ENCODE measurements around the gene USP30.

USP30 gene

DNA sequence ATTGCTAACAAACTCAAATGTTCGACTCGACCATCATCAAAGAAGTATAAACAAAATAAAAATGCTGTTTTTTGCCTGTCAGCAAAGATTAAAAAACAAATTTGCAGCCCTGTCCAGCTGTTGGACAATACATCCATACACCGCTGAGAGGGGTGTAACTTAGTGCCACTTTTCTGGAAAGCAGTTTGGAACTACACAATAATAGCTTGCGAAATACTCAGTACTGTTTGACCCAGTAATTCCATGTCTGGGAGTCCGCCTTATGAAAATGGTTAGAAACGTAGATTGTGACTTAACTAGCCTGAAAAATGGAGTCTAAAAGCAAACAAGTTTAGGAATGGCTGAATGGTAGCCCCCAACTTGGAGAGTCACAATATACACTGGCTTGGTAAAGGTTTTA lies 6.4 kb downstream of the USP30 start:
- no peaks in the 10 kb centered on the region for H3K27me3 ChIP-seq
- H3K9me3 ChIP-seq: no peaks in the 10 kb centered on the region
- TF ChIP-seq, protein P1, sequence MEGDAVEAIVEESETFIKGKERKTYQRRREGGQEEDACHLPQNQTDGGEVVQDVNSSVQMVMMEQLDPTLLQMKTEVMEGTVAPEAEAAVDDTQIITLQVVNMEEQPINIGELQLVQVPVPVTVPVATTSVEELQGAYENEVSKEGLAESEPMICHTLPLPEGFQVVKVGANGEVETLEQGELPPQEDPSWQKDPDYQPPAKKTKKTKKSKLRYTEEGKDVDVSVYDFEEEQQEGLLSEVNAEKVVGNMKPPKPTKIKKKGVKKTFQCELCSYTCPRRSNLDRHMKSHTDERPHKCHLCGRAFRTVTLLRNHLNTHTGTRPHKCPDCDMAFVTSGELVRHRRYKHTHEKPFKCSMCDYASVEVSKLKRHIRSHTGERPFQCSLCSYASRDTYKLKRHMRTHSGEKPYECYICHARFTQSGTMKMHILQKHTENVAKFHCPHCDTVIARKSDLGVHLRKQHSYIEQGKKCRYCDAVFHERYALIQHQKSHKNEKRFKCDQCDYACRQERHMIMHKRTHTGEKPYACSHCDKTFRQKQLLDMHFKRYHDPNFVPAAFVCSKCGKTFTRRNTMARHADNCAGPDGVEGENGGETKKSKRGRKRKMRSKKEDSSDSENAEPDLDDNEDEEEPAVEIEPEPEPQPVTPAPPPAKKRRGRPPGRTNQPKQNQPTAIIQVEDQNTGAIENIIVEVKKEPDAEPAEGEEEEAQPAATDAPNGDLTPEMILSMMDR (IDR thresholded peaks at IDR 0.05; ENCODE audit: low read depth, low read length): no peak
- H3K4me1 ChIP-seq: no peaks in the 10 kb centered on the region
- no peak for DNase-seq
- no peak overlapping the region for H3K4me3 ChIP-seq (ENCODE audit: low read depth, low read length)
- H3K36me3 ChIP-seq: 0 out of 2 replicates have a peak, but pooled peaks cover 3% of the 10 kb centered on the region

DNA sequence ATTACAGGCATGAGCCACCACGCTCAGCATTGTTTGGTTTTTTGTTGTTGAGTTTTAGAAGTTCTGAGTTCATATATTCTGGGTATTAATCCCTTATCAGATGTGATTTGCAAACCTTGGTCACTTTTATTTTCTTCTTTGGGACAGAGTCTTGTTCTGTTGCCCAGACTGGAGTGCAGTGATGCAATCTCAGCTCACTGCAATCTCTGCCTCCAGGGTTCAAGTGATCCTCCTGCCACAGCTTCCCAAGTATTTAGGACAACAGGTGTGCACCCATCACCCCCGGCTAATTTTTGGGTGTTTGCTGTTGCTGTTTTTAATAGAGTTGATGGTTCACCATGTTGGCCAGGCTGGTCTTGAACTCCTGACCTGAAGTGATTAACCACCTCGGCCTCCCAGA lies 11.8 kb downstream of the USP30 start:
- H3K4me3 ChIP-seq (ENCODE audit: low read depth, low read length): no peak overlapping the region
- H3K4me1 ChIP-seq: no peaks in the 10 kb centered on the region

DNA sequence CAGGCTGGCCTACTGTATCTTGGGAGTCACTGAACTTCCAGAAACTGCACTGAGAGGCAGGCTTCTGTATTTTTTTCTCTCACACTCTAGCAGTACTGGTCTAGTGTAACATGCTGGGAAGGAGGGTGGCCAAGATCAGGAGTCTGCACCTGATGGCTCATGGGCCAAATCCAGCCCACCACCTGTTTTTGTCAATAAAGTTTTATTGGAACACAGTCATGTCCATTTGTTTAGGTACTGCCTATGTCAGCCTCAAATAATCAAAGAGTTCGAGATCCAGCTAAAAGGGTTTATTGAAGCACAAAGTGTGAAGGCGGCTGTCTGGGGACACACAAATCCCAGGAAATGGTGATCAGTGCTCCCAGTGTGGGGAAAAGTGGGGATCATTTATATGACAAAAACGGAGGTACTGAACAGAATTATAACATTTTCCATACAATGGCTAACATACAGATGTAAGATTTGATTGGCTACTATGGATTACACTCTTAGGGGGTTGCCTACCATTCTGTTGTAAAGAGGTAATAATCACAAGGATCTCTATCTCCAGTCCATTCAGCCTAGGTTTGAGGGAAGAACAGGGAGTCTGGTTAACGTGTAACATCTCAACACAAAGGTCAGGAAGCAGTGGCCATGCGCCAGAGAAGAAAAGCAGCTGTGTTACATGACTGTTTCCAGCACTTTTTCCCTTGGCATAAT lies 12.9 kb downstream of the USP30 start:
- H3K4me1 ChIP-seq: no peaks in the 10 kb centered on the region
- no peak overlapping the region for H3K4me3 ChIP-seq (ENCODE audit: low read depth, low read length)
- H3K9me3 ChIP-seq: no peaks in the 10 kb centered on the region
- no peak for DNase-seq
- TF ChIP-seq, protein P1 (IDR thresholded peaks at IDR 0.05; ENCODE audit: low read depth, low read length): no peak
- H3K36me3 ChIP-seq: peaks cover 11% of the 10 kb centered on the region
- H3K27me3 ChIP-seq: no peaks in the 10 kb centered on the region

More for the DNA sequence above, 11.8 kb downstream of the USP30 start:
- no peak for DNase-seq
- no peaks in the 10 kb centered on the region for H3K27me3 ChIP-seq
- TF ChIP-seq, protein P1 (IDR thresholded peaks at IDR 0.05; ENCODE audit: low read depth, low read length): no peak
- no peaks in the 10 kb centered on the region for H3K9me3 ChIP-seq
- H3K36me3 ChIP-seq: peaks cover 10% of the 10 kb centered on the region; the same call in 1 of the 2 replicates

DNA sequence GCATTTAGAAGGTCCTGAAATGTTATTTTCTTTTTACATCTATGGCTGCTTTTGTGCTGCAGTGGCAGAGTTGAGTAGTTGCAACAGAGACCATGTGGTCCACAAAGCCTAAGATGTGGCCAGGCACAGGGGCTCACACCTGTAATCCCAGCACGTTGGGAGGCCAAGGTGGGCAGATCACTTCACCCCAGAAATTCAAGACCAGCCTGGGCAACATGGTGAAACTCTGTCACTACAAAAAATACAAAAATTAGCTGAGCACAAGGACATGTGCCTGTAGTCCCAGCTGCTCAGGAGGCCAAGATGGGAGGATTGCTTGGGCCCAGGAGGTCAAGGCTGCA lies 13.4 kb downstream of the USP30 start:
- Histone ChIP-seq H3K4me3 (ENCODE audit: low read depth, low read length) (no peak overlapping the region), H3K4me1 (no peaks in the 10 kb centered on the region), H3K9me3 (no peaks in the 10 kb centered on the region), H3K27me3 (no peaks in the 10 kb centered on the region), H3K36me3 (peaks cover 11% of the 10 kb centered on the region)
- DNase-seq: no peak
- TF ChIP-seq, protein P1 (IDR thresholded peaks at IDR 0.05; ENCODE audit: low read depth, low read length): no peak

DNA sequence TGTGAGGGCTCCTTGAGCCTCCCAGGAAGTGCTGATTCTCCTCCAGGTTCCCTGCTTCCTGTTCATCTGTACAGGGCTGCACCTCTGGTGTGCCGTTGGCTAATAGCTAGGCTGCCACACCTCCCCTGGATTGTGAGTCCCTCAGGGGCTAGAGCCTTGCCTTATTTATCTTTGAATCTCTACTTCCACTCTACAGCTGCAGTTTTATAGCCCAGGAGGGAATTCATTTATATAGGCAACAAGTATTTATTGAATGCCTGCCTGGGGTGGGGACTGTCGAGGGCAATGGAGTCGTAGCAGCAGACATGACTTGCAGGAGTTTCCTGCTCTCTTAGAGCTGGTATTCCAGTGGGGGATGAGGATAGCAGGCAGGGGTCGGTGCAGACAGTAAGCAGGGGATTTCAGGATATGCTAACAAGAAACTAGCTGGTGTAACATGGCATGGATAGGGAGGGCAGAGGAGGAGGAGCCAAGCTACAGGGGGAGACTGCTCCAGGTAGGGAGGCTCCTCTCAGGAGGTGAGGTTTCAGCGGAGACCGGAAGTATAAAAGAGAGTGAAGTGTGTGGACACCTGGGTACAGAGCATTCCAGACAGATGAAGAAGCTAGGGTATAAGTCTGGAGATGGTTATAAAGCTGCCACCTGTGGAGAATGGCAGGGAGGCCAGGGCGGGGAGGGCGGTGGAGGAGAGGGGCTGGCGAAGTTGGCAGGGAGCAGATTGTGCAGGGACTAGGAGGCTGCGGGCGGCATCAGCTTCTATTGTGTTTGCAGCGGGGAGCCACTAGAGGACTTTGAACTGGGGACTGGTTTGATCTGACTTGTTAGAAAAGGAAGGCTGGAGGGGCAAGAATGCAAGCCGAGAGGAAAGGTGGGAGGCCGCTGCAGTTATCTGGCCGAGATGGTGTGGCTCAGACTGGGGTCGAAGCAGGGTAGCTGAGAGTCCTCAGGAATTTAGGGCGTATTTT lies 17.2 kb downstream of the USP30 start:
- Histone ChIP-seq H3K4me3 (ENCODE audit: low read depth, low read length) (no peak overlapping the region), H3K27me3 (no peaks in the 10 kb centered on the region), H3K9me3 (no peaks in the 10 kb centered on the region), H3K36me3 (peaks cover 13% of the 10 kb centered on the region), H3K4me1 (no peaks in the 10 kb centered on the region)
- DNase-seq: no peak
- TF ChIP-seq, protein P1 (IDR thresholded peaks at IDR 0.05; ENCODE audit: low read depth, low read length): no peak

DNA sequence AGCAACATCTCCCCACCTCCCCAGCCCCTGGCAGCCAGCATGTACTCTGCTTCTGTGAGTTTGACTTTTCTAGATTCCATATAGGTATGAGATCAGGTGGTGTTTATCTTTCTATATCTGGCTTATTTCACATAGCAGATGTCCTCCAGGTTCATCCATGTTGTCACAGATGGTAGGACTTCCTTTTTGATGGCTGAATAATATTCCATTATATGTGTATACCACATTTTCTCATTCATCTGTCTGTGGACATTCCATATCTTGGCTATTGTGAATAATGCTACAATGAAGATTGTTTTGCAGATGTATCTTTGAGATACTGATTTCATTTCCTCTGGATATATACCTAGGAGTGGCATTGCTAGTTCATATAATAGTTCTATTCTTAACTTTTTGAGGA lies 22.5 kb downstream of the USP30 start:
- DNase-seq: no peak
- TF ChIP-seq, protein P1 (IDR thresholded peaks at IDR 0.05; ENCODE audit: low read depth, low read length): no peak
- no peaks in the 10 kb centered on the region for H3K9me3 ChIP-seq
- H3K4me1 ChIP-seq: no peaks in the 10 kb centered on the region
- no peaks in the 10 kb centered on the region for H3K27me3 ChIP-seq
- peaks cover 12% of the 10 kb centered on the region for H3K36me3 ChIP-seq
- no peak overlapping the region for H3K4me3 ChIP-seq (ENCODE audit: low read depth, low read length)
